T1000 (cell line): ENCODE measurements around the gene MTAP.

Experiments used
- DNase-seq: peaks from one replicate; lab custom pipeline; 2025; ENCODE audit warnings: mixed read lengths; lab: John Stamatoyannopoulos, UW

Gene MTAP

DNA sequence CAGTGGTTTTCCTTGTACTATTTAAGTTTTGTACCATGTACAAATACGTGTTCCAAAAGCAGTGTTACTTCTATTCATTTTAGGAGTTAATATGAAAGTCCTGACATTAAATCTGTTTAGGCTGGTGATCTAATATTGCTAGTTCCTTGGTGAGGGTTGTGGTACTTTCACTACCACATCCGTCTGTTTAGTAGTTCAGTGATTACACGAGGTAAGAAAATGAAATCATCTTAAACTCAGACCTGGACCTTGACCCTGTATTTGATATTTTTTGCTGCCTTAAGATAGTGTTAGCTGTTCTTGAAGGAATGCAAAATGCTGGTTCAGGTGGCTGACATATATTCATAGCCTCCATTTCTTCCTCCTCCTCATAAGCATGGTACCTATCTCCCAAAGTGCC lies 50.3 kb downstream of the MTAP start:
- no peak for DNase-seq

DNA sequence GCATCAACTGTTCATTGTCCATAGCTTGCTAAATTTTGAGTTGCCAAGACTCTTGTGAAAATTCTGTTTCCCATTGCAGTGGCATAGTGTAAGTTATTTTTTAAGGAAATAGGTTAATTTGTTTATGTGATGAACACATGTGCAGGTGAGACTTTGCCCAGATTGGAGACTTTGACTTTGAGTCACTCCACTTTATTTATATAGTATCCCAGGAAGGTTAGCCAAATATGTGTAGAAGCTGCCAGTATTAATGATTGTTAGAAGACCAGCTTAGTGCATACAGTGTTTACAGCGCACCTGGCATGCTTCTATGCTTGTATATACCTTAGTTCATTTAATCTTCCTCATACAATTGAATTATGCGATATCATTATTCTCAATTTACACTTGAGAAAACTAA lies 51.0 kb downstream of the MTAP start:
- no peak for DNase-seq

DNA sequence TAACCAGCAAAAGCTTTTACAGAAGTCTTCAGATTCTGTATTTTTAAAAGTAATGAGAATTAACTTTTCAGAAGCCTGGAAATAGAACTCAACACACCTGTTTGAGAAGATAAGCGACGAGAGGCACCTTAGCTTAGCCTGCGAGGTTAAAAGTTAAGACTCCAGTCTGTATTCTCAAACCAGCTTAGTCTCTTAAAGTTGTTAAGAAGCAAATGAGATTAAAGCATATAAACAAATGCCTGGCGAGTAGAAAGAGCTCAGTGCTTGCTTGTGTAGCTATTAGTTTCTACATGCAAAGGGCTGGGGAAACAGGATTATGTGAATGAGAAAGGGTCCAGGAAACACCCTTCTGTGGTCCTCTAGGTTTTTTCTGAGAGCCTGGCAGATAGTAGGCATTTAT lies 51.7 kb downstream of the MTAP start:
- no peak for DNase-seq

DNA sequence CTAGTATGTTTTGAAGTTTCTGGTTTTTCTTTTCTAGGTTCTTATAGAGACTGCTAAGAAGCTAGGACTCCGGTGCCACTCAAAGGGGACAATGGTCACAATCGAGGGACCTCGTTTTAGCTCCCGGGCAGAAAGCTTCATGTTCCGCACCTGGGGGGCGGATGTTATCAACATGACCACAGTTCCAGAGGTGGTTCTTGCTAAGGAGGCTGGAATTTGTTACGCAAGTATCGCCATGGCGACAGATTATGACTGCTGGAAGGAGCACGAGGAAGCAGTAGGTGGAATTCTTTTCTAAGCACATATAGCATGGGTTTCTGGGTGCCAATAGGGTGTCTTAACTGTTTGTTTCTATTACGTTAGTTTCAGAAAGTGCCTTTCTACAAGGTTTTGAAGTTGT lies 52.2 kb downstream of the MTAP start:
- DNase-seq: no peak

DNA sequence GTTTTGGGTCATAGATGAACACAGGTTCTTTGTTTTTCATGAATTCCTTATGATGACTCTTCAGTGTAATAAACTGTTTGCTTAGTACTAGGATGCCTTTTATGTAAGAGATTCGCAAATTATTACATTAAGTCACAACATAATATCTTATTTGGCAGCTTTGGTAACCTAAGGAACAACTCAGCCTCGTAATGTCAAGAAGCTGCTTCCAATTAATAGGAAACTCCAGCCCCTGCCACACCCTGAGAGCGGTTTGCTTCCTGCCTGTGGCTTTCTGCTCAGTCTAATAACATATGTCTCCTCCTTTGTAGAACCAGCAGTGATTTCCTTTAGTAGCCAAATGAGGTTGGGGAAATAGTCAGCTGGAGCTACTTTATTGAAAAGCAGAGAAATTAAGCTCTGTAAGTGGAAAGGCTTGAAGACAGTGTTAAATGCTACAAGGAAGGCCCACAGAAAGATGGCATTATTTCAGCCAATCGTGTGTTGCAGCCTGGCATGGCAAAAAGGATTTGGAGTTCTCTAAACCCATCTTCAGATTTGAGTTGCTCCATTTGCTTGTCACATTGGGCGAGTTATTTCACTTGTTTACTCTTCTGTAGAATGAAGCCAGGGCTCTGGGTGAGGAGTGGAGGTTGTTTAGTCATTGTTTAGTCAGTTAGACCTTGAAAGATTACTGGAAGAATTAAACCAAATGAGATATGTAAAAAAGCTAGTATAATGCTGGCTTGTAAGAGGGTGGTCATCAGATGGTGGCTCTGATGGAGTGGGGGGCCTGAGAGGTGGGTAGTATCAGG lies 54.1 kb downstream of the MTAP start:
- no peak for DNase-seq

DNA sequence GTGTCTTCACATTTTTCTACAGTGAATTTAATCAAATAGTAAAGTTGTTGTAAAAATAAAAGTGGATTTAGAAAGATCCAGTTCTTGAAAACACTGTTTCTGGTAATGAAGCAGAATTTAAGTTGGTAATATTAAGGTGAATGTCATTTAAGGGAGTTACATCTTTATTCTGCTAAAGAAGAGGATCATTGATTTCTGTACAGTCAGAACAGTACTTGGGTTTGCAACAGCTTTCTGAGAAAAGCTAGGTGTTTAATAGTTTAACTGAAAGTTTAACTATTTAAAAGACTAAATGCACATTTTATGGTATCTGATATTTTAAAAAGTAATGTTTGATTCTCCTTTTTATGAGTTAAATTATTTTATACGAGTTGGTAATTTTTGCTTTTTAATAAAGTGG lies 60.4 kb downstream of the MTAP start:
- DNase-seq: no peak

DNA sequence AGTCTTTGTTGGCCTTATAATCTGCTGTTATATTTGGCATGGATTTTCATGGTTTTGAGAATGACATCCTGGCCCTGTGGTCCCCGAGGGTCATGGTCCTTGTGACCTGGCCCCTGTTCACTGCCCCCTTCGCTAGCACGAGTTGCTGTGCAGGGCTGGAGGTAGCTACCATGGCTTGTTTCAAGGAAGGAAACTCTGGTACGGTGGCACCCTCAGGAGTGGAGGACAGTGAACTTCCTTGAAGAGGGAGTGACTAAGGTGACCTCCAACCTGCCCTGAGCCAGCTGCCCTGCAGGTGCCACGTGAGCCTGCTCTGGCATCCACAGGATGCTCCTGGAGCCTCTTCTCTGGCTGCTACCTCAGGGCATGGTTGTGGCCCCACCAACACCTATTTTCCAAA lies 62.1 kb downstream of the MTAP start:
- DNase-seq: no peak

DNA sequence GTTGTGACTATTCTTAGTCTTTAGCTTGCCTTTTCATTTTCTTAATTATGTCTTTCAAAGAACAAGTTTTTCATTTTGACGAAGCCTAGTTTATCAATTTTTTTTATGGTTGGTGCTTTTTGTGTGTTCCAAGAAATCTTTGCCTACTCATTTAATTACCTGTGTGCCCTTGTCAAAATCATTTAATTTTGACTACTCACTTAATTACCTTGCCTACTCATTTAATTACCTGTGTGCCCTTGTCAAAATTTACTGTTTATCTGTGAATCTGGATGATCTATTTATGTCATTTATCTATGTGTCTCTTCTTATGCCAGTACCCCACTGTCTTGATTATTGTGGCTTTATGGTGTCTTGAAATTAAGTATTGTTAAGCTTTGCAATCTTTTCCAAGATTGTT lies 63.9 kb downstream of the MTAP start:
- DNase-seq: no peak

DNA sequence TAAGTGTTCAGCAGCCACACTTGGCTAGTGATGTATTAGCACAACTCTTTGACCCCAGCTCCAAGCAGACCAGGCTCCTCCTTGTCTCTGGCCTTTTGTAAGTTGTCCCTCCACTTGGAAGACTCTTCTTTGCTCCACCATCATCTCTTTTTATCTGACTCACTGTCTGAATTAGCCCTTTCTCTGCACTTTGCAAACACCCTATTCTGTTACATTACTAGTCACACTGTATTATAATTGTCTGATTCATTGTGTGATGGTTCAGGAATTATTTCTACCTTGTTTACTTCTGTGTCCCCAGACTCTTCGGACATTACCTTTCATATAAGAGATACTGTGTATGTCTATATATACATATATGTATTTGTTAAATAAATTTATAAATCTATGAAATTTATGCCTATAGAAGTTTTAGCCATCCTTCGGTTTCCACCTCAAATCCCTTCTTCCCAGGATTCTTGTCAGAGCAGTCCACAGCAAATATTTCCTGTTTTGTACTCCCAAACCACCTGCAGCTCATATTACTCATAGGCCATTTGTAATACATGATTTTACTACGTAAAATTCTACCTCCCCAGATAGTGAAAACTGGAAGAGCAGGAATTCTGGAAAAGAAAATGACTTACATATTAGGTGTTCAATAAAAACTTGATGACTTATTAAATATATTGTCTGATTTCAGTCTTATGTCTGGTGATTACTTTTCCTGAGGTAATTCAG lies 69.0 kb downstream of the MTAP start:
- no peak for DNase-seq

DNA sequence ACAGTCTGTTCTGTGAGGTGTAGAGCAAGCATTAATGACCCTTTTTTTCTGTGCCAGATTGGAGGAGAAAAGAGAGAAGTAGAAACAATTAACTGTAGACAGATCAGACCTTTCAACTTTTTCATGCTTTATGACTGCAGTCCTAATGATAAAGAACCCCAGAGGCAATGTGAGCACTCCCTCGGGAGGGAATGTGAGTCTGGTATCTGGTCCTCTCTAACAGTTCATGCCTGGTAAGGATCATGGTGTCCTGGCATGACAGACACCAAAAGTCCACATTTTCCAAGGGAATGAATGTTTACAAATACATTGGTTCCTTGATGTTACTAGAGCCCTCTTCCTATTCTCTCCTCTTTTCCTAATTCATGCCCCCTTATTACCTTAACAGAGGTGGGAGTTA lies 70.3 kb downstream of the MTAP start:
- no peak for DNase-seq

DNA sequence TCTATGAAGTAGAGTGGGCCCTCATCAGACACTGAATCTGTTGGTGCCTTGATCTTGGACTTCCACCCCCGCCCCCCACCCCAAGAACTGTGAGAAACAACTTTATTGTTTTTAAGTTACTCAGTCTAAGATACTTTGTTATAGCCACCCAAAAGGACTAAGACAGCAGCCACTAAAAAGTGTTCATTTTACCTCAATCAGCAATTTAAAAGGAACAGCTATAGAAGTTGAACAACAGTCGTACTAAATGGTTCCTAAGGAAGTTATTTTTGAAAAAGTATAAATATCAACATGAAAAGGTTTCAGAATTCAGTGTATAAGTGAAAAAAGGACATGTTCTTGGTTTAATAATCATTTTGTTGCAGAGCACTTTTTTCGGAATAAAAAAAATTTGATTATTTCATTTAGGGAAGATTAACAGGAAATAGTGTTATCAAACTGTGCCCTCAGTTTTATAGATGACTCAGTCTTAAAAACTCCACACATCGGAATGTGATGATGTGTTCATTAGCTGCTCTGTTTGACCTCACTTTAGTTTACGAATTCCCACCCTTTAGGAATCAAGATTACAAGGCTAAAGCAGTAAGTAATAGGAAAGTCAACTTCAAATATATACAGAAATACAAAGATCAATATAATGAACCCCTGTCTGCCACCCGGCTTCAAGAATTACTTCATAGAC lies 71.2 kb downstream of the MTAP start:
- DNase-seq: no peak

DNA sequence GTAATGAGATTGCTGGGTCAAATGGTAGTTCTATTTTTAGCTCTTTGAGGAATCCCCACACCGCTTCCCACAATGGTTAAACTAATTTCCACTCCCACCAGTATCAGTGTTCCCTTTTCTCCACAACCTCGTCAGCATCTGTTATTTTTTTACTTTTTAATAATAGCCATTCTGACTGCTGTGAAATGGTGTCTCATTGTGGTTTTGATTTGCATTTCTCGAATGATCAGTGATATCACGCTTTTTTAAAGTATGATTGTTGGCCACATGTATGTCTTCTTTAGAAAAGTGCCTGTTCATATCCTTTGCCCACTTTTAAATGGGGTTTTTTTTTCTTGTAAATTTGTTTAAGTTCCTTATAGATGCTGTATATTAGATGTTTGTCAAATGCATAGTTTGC lies 73.5 kb downstream of the MTAP start:
- DNase-seq: no peak

DNA sequence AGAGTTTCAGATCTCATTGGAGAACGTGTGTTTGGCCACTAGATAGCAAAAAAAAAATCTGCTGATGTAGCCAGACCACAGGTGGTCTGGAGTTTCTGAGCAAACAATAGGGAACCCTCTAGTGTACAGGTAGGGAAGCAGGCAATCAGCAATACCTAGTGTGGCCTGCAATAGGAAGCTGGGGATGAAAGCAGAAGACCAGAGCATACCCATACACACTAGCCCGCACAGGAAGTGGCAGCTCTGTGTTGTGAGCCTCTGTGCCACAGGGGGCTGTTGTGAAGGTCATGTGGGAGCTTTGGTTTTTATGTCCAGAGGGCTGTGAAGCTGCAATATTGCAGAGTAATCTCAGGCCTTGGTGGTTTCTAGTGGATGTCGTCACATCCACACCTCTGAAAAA lies 81.2 kb downstream of the MTAP start:
- no peak for DNase-seq

DNA sequence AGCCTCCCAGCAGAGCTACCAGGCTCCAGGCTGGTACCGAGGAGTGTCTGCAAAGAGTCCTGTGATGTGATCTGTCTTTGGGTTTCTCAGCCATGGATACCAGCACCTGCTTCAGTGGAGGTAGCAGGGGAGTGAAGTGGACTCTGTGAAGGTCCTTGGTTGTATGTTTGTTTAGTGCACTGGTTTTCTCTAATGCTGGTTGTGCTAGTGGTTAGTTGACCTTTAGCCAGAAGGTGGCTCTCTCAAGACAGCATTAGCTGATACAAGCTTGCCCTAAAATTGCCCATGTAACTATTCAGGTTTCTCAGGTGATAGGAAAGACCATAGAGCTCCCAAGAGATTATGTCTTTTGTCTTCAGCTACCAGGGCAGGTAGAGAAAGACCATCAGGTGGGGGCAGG lies 87.2 kb downstream of the MTAP start:
- DNase-seq: no peak

DNA sequence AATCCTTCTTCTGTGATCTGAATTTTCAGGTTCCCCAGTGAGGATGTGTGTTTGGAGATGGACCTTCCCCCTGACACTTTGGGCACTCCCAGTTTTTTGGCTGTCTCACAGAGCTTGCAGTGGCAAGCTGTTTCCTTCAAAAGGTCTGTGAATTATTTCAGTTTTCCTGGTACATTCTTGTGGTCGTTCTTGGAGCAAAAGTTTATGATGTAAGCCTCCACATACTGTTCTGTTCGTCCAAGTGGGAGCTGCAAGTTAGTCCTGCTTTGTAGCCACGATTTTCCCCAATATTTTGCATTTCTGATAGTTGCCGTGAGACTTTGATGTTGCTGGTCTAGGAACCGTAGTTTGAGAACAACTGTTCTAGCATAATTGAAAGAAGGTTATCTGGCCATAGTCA lies 88.3 kb downstream of the MTAP start:
- no peak for DNase-seq

DNA sequence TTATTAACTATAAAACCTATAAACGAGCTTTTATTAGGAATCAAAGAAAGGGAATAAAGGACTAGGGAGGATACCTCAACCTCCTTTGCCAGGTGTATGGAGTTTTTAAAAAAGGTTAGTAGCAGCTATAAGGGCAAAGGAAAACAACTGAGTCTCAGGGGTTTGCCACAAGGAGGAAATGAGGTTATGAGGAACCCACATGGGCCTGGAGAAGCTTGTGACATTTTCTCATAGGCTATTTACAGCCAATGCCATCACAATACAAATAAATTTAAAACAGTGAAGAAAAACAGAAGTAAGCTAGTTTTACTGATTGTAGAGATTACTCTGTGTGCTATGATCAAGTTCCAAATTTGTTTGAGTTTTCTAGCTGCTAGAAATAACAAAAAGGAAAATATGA lies 99.1 kb downstream of the MTAP start:
- no peak for DNase-seq

DNA sequence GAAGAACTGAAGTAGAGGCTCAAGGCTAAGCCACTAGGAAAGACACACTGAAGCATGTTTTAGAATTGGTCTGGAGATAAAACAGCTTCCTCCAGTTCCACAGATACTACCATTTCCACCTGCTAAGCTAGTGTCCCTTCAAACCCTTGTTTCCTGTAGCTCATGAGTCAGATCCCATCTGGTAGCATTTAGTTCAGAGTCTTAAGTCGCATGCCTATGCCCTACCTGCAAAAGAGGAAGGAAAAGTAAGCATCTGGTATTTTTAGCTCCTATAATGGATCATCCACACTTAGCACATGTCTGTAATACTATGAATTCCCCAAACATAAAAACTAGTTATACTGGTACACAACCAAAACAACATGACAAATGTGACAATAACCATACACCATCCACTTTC lies 99.7 kb downstream of the MTAP start:
- DNase-seq: no peak

DNA sequence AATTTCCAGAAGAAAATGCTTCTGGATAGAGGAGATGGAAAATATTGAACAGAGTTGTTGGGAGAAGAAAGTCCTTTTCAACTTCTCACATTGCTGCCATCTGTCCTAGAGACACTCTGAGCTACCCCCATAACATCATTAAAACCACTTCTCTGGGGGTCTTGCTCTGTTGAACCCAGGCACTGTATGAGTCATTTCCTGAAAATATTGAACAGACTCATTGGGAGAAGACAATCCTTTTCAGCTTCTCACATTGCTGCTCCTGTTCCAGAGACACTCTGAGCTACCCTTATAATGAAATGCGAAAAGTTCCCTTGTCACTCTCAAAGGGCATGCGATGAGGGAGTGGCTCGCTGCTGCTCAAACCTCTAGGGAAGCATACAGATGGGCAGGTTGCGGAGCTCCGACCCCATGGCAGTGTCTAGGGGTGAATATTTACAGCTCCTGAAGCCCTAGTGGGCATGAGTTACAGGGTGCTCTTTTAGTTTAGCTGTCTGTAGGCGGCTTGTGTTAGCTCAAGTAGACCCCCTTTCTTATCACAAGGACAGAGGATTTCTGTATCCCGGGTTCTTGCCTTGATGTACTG lies 101.0 kb downstream of the MTAP start:
- no peak for DNase-seq

DNA sequence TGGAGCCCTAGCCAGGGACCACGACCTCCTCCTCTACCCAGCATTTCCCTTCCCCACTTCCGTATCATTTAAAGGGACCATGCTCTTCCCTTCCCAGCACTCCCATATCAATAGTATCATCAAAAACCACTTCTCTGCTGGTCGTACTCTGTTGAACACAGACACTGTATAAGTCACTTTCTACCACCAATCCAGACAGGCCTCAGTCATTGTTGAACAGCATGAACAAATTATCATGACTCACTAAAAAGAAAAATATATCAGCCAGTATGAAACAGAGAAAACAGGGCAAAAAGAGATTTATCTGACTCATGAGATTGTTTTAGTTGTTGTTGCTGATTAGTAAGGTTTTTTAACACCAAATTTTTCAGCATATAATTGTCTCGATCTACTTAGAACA lies 101.9 kb downstream of the MTAP start:
- no peak for DNase-seq

DNA sequence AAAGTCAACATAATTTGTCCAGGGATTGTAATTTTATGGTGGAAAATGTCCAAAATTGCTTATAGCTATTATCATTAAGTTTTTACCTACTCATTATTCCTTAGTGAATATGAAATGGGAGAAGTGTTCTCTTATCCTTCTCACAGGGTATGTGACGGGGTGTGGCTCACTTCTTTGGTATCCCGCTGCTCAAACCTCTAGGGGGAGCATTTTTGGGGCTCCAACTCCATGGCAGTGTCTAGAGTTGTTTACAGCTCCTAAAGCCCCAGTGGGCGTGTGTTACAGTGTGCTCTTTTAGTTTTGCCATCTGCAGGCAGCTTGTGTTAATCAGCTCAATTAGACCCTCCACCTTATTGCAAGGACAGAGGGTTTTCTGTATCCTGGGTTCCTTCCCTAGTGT lies 102.3 kb downstream of the MTAP start:
- no peak for DNase-seq

DNA sequence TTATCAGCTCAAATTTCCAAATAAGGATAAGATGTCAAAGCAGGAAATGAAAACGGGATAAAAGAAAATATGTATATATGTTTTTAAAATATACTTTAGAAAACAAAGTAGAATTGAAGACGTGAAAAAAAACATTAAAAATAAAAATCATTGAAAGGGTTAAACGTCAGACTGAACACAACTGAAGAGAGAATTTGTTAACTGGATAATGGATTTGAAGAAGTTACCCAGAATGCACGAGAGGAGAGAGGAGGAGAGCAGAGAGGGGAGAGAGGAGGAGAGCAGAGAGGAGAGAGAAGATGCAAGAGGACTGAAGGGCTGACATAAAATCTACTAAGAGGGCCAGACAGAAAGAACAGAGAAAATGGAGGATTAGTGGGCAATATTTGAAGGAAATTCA lies 103.8 kb downstream of the MTAP start:
- DNase-seq: no peak

DNA sequence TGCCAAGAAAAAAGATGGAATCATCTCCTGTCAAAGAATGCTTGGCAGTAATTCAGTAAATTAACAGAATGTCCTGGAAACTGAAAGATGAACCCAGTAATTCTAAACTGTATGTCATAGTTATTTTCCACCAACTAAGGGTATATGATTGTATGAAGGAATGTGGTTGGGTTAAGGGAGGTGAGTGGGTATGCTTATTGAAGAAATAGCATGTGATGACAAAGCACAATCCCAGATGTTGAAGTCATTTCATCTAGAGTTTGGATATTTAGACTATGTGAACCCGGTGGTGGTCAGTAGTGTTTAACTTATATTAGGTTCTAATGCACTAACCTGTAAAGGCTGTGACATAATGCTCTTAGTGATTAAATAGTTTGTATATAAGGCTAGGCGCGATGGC lies 104.4 kb downstream of the MTAP start:
- no peak for DNase-seq
